GM21723 (cell line): Measurements from ENCODE around the gene SMIM41.

Experiments
- ATAC-seq: cut with Tn5 transposase; IDR thresholded peaks from one replicate; pipeline ENCODE4 v1.9.1; 2021; ENCODE audit warnings: mild to moderate bottlenecking, moderate library complexity; ENCODE audit not compliant: unreplicated experiment

SMIM41 gene

DNA sequence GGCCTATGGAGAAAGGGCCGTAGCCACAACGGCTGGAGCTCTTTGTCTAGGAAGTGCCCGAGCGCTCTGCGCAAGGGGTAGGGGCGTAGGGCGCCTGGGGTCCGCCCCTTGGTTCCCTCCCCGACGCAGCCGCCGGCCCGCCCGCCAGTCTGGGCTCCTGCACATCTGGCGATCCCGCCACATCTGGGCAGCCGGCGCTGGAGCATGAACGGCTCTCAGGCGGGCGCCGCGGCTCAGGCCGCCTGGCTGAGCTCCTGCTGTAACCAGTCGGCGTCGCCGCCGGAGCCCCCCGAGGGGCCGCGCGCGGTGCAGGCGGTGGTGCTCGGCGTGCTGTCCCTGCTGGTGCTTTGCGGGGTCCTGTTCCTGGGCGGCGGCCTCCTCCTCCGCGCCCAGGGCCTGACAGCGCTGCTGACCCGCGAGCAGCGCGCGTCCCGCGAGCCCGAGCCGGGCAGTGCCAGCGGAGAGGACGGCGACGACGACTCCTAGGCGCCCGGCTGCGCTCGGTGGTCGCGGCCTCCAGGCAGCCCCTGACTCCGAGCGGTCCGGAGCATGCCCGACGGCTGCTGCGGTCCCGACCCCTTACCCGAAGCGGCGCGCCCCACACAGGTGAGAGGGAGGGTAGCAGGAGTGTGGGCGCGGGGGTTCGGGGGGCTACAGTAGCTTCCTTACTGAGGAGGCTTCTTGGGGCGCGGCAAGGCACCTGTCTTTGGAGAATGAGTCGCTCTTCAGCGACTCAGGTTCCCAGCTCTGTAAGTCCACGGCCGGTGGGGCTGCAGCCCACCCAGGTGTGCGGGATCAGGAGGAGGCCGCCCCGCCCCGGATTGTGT, at the start of gene SMIM41:
Gene SMIM41, plus strand, starts transcription at position 129 of the 827 bp plus-strand sequence. Its CDS starts 76 bp downstream, at position 205.
- ATAC-seq: no peak

GRCh38 chr12:52032446-52032803, 47.1 kb upstream of the SMIM41 start:
- ATAC-seq: peak; percentile 1

GRCh38 chr12:52032804-52033445, 46.6 kb upstream of the SMIM41 start:
- peak; percentile 84 for ATAC-seq

- no peak for ATAC-seq
Observed at GRCh38 chr12:52033446-52034140, 45.9 kb upstream of the SMIM41 start.

- ATAC-seq: no peak
Observed at GRCh38 chr12:52035190-52035589, 44.3 kb upstream of the SMIM41 start.

- ATAC-seq: no peak
Observed at GRCh38 chr12:52035926-52036325, 43.6 kb upstream of the SMIM41 start.

DNA sequence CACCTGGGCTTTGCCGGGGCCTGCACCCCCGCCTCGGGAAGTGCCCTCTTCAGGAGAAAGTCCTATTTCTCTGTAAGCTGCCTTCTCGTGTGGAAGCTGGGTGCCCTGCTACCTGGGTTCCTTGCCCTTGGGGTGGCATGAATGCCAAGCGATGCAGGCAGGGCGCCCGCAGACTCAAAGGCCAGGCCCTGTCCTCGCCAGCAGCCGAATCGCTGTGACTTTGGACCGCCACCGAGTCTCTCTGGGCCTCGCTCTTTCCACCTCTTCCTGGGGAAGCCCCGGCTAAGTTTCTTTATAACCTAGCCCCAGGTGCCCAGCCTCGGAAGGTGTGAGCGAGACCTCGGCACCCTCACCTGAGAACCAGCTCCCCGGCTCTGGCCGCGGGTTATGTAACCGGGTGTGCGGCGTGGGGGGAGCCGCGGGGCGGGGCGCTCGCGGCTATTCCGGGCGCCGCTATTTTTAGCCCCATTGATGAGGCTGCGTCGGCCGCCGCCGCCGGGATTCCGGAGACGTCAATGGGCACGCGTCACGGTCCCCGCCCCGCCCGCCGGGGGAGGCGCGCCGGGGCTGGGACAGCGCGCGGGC, 42.8 kb upstream of the SMIM41 start:
- ATAC-seq: peak; percentile 57

- ATAC-seq: no peak
Observed at GRCh38 chr12:52037248-52037861, 42.1 kb upstream of the SMIM41 start.

DNA sequence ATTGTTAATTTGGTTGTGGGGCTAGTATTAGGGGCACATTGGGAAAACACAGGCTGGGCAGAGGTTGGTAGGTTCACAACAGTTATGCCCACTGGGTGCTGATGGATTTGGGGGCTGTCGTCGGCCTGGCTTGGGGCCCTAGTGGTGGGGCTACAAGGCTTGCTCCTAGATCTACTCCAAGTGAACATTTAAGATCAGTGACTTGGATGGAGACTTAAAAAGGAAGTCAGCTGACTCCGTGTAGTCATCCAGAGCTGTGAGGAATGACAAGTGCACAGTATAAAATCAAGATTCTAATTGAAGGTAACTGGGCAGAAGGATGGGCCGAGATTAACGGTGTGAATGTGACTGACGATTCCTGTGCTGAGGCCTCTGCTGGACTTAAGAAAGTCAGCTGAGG, 41.1 kb upstream of the SMIM41 start:
- ATAC-seq: no peak

- ATAC-seq: no peak
Observed at GRCh38 chr12:52041035-52041434, 38.5 kb upstream of the SMIM41 start.

DNA sequence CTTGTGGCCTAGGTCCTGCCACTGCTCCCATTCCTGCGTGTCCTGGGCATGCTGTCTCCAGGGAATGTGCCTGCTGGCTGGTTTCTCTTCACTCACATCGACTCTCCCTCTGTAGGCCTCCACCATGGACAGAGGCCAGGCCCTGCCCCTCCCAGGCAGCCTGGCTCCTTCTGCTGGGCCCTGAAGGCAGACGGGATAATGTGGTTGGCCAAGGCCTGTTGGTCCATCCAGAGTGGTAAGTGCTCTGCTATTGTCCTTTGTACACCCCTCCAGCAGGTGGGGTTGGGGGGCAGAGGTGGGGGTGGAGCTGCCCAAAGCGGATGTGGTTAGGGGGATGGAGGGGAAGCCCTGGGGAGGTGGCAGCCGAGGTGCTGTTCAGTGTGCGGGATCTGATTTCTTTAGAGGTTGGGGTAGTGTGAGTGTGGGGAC, 37.8 kb upstream of the SMIM41 start:
- no peak for ATAC-seq

DNA sequence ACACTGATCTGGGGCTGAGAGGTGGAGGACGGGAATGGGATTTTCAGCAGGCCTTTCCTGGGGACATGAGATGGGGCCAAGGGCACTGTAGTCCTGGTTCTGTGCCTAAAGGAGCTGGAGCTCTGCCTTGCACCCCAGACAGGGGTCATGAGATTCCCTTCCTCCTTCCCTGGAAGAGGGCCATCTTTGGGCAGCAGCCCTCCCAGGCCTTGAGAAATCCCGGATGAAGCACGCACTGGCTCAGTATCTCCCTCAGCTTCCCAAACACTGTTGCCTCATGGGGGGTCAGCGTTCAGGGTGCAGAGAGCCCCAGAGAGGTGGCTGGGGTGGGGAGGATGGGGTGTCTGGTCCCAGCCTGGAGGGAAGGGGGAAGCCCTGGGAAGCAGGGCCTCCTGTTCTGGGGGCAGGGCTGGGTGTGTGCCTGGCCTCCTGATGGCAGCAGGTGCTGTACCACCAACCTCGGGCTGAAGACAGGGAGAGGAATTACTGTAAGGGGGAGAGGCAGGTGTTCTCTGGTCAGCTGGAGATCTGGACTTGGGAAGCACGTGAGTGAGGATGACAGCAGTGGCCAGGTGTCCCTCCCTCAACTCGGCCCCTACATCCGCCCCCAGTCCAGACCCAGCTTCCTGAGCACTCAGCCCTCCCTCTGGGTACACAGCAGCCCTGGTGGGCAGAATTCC, 36.7 kb upstream of the SMIM41 start:
- ATAC-seq: no peak

DNA sequence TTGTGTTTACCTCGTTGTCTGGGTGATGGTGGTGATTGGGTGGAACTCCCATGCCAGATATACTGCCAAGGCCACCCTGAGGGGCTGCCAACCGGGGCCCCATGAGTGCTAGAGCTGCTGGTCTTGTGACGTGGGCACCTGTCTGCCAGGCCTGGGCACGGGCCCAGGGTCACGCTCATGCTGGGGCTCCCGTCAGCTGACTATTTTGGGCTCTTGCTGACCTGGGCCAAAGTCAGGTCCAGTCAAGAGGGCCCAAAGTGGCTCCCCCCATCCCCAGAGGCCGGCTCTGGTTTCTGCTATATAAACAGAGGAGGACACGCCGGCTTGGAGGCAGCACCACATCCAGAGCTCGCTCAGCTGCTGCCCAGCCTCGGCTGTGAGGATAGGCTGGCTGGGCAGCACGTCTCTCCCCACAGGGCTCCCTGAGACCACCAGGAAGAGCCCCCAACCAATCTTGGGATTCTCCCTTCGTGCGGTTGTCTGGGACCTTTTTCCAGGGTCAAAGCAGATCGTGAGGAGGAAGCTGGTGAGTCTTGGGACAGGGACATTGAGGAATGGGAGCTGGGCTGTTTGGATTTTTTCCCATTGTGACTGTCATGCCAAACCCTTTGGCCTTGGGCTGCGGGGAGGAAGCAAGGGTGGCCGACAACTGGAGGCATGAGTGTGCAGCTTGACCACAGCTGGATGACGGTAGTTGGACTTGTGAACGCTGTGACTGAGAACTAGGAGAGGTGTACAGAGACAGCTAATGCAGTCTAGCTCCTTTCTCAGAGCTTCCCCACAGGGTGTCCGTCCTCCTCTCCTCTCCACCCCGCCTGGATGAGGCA, 35.9 kb upstream of the SMIM41 start:
- no peak for ATAC-seq

- no peak for ATAC-seq
Observed at GRCh38 chr12:52044292-52044983, 35.1 kb upstream of the SMIM41 start.

- ATAC-seq: no peak
Observed at GRCh38 chr12:52045794-52046199, 33.7 kb upstream of the SMIM41 start.

DNA sequence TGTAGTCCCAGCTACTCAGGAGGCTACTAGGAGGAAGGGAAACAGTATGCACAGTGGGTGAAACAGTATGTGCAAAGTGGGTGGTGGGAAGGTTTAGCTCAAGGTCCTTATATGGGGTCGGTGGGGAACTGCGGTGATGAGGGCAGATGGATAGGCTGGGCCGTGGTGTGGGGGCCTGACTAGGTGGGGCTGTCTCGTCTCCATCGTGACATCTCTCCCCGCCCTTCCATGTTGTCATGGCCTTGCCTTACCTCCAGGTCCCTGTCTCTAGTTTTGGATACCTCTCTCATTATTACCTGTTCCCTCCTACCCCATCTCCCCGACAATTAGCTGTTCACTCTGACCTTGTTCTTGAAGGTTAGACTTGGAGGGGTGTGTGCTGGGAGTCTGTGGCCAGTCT, 32.6 kb upstream of the SMIM41 start:
- no peak for ATAC-seq

- no peak for ATAC-seq
Observed at GRCh38 chr12:52049286-52049685, 30.2 kb upstream of the SMIM41 start.

DNA sequence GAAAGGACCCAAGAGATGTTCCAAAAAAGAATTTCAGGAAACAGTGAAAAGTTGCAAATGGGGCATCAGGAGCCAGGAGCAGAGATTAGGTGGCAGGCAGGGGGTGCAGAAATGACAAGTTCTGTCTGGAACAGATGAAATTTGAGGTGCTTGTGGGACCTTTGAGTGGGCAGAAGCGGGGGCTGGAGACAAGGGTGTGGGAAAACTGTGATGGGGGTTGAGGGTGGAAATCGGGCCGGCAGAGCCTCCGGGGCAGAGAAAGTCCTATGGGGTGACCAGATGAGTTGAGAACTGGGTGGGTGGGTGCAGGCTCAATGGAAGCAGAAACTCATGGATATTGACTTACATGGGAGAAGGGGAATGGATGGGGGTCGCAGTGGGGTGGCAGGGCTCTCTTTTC, 29.8 kb upstream of the SMIM41 start:
- ATAC-seq: no peak
